Measurements from ENCODE around the gene DGKZ.
A peak's percentile ranks its signal among the peaks of the same experiment; 100 is the strongest.
"Not testable (repeated sequence)": the region's sequence is repeated elsewhere in the genome, so short reads cannot be mapped to it uniquely, and the experiment has no call there.

Gene DGKZ

GRCh38 chr11:46363031-46363407 is 15.8 kb downstream of the DGKZ start:
- H3K4me3 ChIP-seq, result no peak overlapping the region
- peak overlapping the region; percentile 8 to 95 (median 80) for H3K27ac ChIP-seq

- Histone ChIP-seq H3K4me3 (no peak overlapping the region), H3K27ac (peak overlapping the region in 19 of 21 experiments; percentile 8 to 95 (median 79))
Measured at GRCh38 chr11:46363455-46364005, 16.3 kb downstream of the DGKZ start.

GRCh38 chr11:46364056-46364455 is 16.8 kb downstream of the DGKZ start:
- Histone ChIP-seq H3K27ac (peak overlapping the region in 8 of 21 experiments; percentile 19 to 92 (median 81)), H3K4me3 (no peak overlapping the region)

- H3K4me3 ChIP-seq, result no peak overlapping the region
- peak overlapping the region in 2 of 21 experiments; percentile 19 to 88 for H3K27ac ChIP-seq
Measured at GRCh38 chr11:46364791-46365190, 17.5 kb downstream of the DGKZ start.

- H3K27ac ChIP-seq, result peak overlapping the region in 1 of 21 experiments; percentile 88
- H3K4me3 ChIP-seq, result no peak overlapping the region
Measured at GRCh38 chr11:46366260-46366659, 19.0 kb downstream of the DGKZ start.

GRCh38 chr11:46366661-46367161 is 19.4 kb downstream of the DGKZ start:
- H3K4me3 ChIP-seq, result no peak overlapping the region

GRCh38 chr11:46367244-46367915 is 20.1 kb downstream of the DGKZ start:
- H3K27ac ChIP-seq, result peak overlapping the region in 11 of 21 experiments; percentile 6 to 88 (median 27)
- no peak overlapping the region for H3K4me3 ChIP-seq

More at GRCh38 chr11:46366661-46367161, 19.4 kb downstream of the DGKZ start:
- peak overlapping the region in 9 of 21 experiments; percentile 14 to 88 (median 28) for H3K27ac ChIP-seq

GRCh38 chr11:46367916-46368267 is 20.6 kb downstream of the DGKZ start:
- no peak overlapping the region for H3K4me3 ChIP-seq
- peak overlapping the region in 4 of 21 experiments; percentile 2 to 88 (median 22) for H3K27ac ChIP-seq

GRCh38 chr11:46369458-46370152 is 22.3 kb downstream of the DGKZ start:
- no peak overlapping the region for H3K27ac ChIP-seq
- H3K4me3 ChIP-seq, result no peak overlapping the region

- H3K27ac ChIP-seq, result no peak overlapping the region
- no peak overlapping the region for H3K4me3 ChIP-seq
Measured at GRCh38 chr11:46370253-46370652, 23.0 kb downstream of the DGKZ start.

GRCh38 chr11:46371262-46371661 is 24.0 kb downstream of the DGKZ start:
- not testable (repeated sequence) for H3K27ac ChIP-seq, H3K4me3 ChIP-seq

GRCh38 chr11:46372086-46372485 is 24.8 kb downstream of the DGKZ start:
- Histone ChIP-seq H3K4me3 (no peak overlapping the region), H3K27ac (no peak overlapping the region)

GRCh38 chr11:46372501-46372900 is 25.2 kb downstream of the DGKZ start:
- not testable (repeated sequence) for H3K4me3 ChIP-seq, H3K27ac ChIP-seq

- H3K4me3 ChIP-seq, result no peak overlapping the region
- H3K27ac ChIP-seq, result no peak overlapping the region
Measured at GRCh38 chr11:46373787-46374740, 26.8 kb downstream of the DGKZ start.

GRCh38 chr11:46374815-46375214 is 27.6 kb downstream of the DGKZ start:
- H3K4me3 ChIP-seq, result no peak overlapping the region
- H3K27ac ChIP-seq, result no peak overlapping the region

GRCh38 chr11:46375392-46376101 is 28.3 kb downstream of the DGKZ start:
- Histone ChIP-seq H3K4me3 (no peak overlapping the region), H3K27ac (no peak overlapping the region)

GRCh38 chr11:46376258-46377050 is 29.2 kb downstream of the DGKZ start:
- Histone ChIP-seq H3K4me3 (no peak overlapping the region), H3K27ac (no peak overlapping the region)

- Histone ChIP-seq H3K4me3 (no peak overlapping the region), H3K27ac (no peak overlapping the region)
Measured at GRCh38 chr11:46377290-46377689, 30.0 kb downstream of the DGKZ start.
